ENCODE data around the gene GNA14. TPM values are rescaled to one million over a fixed set of nuclear protein-coding genes. Genes with fewer than 3 reads are reported as not detected.

Gene GNA14
- total and polyA plus RNA-seq, 2 of the 8 experiments (the other 6 are each of a cell fraction or from before 2014, with no cell fraction given): 3.4 to 6.3 TPM

- Histone ChIP-seq H3K23me2 (ENCODE audit: low read depth, low read length) (no peaks in the 10 kb centered on the region), H3K36me3 (ENCODE audit: control insufficient read depth in 2 of 4, insufficient read depth in 4 of 4, low read length in 3 of 4) (no peaks in the 10 kb centered on the region), H4K8ac (ENCODE audit: extremely low read depth, insufficient read depth, low read length) (no peak overlapping the region), H2AFZ (ENCODE audit: low read length) (no peak overlapping the region), H3K4me3 (ENCODE audit: extremely low read depth in 1 of 4, insufficient read depth in 2 of 4, low read depth in 3 of 4, low read length in 4 of 4) (no peak overlapping the region), H2BK15ac (ENCODE audit: low read length) (no peak overlapping the region), H4K5ac (ENCODE audit: insufficient read length, low read depth, low read length) (no peak overlapping the region), H3K9ac (replicated peaks in 1 of 4; ENCODE audit: extremely low read depth in 1 of 4, low read depth in 3 of 4, low read length in 3 of 4) (no peak overlapping the region), H3K18ac (ENCODE audit: extremely low read depth, low read length) (no peak overlapping the region), H3K79me2 (ENCODE audit: control insufficient read depth in 1 of 2, insufficient read depth in 2 of 2, low read length in 2 of 2) (no peaks in the 10 kb centered on the region), H2BK120ac (replicated peaks; ENCODE audit: low read depth, low read length) (no peak overlapping the region), H3K27ac (ENCODE audit: low read depth, low read length) (no peak overlapping the region), H2BK12ac (ENCODE audit: low read depth, low read length) (no peak overlapping the region), H3K79me1 (ENCODE audit: low read depth, low read length) (no peaks in the 10 kb centered on the region; the same call in 1 of the 2 replicates), H4K91ac (replicated peaks; ENCODE audit: insufficient read length, low read length) (no peak overlapping the region), H3K4me1 (replicated peaks in 1 of 4; ENCODE audit: control insufficient read depth in 3 of 4, insufficient read depth in 4 of 4, low read length in 3 of 4) (peaks cover 3 to 23% (median 14%) of the 10 kb centered on the region in 4 experiments; a peak in 4 of 7 replicates), H3K27me3 (replicated peaks in 1 of 4; ENCODE audit: control insufficient read depth in 3 of 4, extremely low read depth in 1 of 4, insufficient read depth in 3 of 4, low read length in 3 of 4) (no peaks in the 10 kb centered on the region), H3K4ac (replicated peaks; ENCODE audit: insufficient read length, low read depth, low read length) (no peak overlapping the region), H3K23ac (ENCODE audit: insufficient read length) (no peak overlapping the region), H2BK5ac (ENCODE audit: low read depth, low read length) (no peak overlapping the region), H4K20me1 (replicated peaks in 1 of 2; ENCODE audit: control insufficient read depth in 1 of 2, insufficient read depth in 2 of 2, low read length in 2 of 2) (no peaks in the 10 kb centered on the region), H3K14ac (ENCODE audit: insufficient read length) (no peak overlapping the region), H2AK5ac (ENCODE audit: low read depth, low read length) (no peak overlapping the region), H2BK20ac (ENCODE audit: low read length) (no peak overlapping the region; the same call in 1 of the 2 replicates), H3K4me2 (ENCODE audit: insufficient read depth in 1 of 2, low read depth in 2 of 2, low read length in 2 of 2) (no peak overlapping the region), H3K9me3 (ENCODE audit: insufficient read depth in 2 of 2, low read depth in 1 of 2, low read length in 1 of 2) (no peaks in the 10 kb centered on the region), H3K56ac (replicated peaks; ENCODE audit: insufficient read length, low read depth, low read length) (no peak overlapping the region)
- no peak for FAIRE-seq
- no peak for TF ChIP-seq KDM1A (IDR thresholded peaks at IDR 0.05; ENCODE audit: borderline replicate concordance, low read length)
- TF ChIP-seq JUND (IDR thresholded peaks at IDR 0.05; ENCODE audit: low read length): no peak
- TF ChIP-seq RBBP5 (IDR thresholded peaks at IDR 0.05; ENCODE audit: borderline replicate concordance, low read depth, low read length): no peak
- TF ChIP-seq NANOG (IDR thresholded peaks at IDR 0.05; ENCODE audit: insufficient read depth, low read depth, low read length, poor library complexity, severe bottlenecking): no peak
- TF ChIP-seq EP300 (IDR thresholded peaks at IDR 0.05; ENCODE audit: borderline replicate concordance in 1 of 2, low read depth in 2 of 2, low read length in 2 of 2): no peak
- TF ChIP-seq HDAC2 (IDR thresholded peaks at IDR 0.05; ENCODE audit: borderline replicate concordance in 1 of 2, low read depth in 2 of 2, low read length in 2 of 2): no peak
- TF ChIP-seq POLR2A (IDR thresholded peaks at IDR 0.05; ENCODE audit: control extremely low read depth in 1 of 2, low read depth in 2 of 2, low read length in 2 of 2): no peak
- no peak for TF ChIP-seq SAP30 (IDR thresholded peaks at IDR 0.05; ENCODE audit: insufficient read depth, insufficient replicate concordance, low read length)
- TF ChIP-seq BCL11A (IDR thresholded peaks at IDR 0.05; ENCODE audit: low read depth in 2 of 2, low read length in 2 of 2): no peak
- TF ChIP-seq YY1 (IDR thresholded peaks at IDR 0.05; ENCODE audit: low read depth, low read length): no peak
- ChIA-PET POLR2A (ENCODE audit: partially characterized antibody) (no interaction called here), CTCF (ENCODE audit: partially characterized antibody) (interaction anchor here (0.5 to 1.7 kb wide), 5 partner anchors 10 to 628 kb away, joined by 3 read pairs; no protein-coding TSS in a partner anchor)
- no peak for DNase-seq (ENCODE audit: low read depth in 1 of 2, low spot score in 2 of 2)
Observed at GRCh38 chr9:77587042-77587441, 61.1 kb downstream of the GNA14 start.

Data from H1 (cell line).